Neural crest cell (in vitro differentiated cells): ENCODE data around the gene INO80. TPM values are rescaled to one million over a fixed set of nuclear protein-coding genes. Genes with fewer than 3 reads are reported as not detected.

Experiments used
- DNase-seq: peaks from one replicate; pipeline ENCODE4 v3.0.0; 2021; ENCODE audit warnings: low read depth, mixed read lengths, low spot score
- H3K27ac Mint-ChIP-seq: one replicate; pipeline ENCODE4 v1.8.0; 2021; ENCODE audit warnings: mild to moderate bottlenecking, mixed read lengths; ENCODE audit not compliant: unreplicated experiment
- H3K27me3 Mint-ChIP-seq: 2 replicates; pipeline ENCODE4 v1.8.0; 2021; ENCODE audit warnings: low read depth, mild to moderate bottlenecking, mixed read lengths
- H3K36me3 Mint-ChIP-seq: 2 replicates; pipeline ENCODE4 v1.8.0; 2021; ENCODE audit warnings: low read depth, mild to moderate bottlenecking, mixed read lengths
- H3K4me1 Mint-ChIP-seq: 2 replicates; pipeline ENCODE4 v1.8.0; 2021; ENCODE audit warnings: mixed read lengths
- H3K4me3 Mint-ChIP-seq: one replicate; pipeline ENCODE4 v1.8.0; 2021; ENCODE audit warnings: mild to moderate bottlenecking, mixed read lengths
- H3K9me3 Mint-ChIP-seq: 2 replicates; pipeline ENCODE4 v1.8.0; 2021; ENCODE audit warnings: mixed read lengths
- total RNA-seq: library from RNA; stranded (reverse); gene quantifications from 2 replicates; pipeline ENCODE4 v1.2.1, GENCODE V29; 2021
- TF ChIP-seq, protein P1 (sequence below): fragments of 200-600 bp; sonication (generic); conservative IDR thresholded peaks from 2 replicates; pipeline ENCODE4 v1.5.0; 2021; ENCODE audit warnings: antibody characterized with exemption, mild to moderate bottlenecking

Gene INO80
- total RNA-seq, 1 donor from 2014 or later, result 18.5 TPM

GRCh38 chr15:40984406-40984805 lies 131.7 kb downstream of the INO80 start:
- Mint-ChIP-seq H3K9me3 (no peaks in the 10 kb centered on the region), H3K27me3 (no peaks in the 10 kb centered on the region), H3K36me3 (peaks cover 9% of the 10 kb centered on the region), H3K27ac (no peak overlapping the region), H3K4me1 (no peaks in the 10 kb centered on the region), H3K4me3 (no peak overlapping the region)
- DNase-seq, result no peak
- TF ChIP-seq, protein P1, sequence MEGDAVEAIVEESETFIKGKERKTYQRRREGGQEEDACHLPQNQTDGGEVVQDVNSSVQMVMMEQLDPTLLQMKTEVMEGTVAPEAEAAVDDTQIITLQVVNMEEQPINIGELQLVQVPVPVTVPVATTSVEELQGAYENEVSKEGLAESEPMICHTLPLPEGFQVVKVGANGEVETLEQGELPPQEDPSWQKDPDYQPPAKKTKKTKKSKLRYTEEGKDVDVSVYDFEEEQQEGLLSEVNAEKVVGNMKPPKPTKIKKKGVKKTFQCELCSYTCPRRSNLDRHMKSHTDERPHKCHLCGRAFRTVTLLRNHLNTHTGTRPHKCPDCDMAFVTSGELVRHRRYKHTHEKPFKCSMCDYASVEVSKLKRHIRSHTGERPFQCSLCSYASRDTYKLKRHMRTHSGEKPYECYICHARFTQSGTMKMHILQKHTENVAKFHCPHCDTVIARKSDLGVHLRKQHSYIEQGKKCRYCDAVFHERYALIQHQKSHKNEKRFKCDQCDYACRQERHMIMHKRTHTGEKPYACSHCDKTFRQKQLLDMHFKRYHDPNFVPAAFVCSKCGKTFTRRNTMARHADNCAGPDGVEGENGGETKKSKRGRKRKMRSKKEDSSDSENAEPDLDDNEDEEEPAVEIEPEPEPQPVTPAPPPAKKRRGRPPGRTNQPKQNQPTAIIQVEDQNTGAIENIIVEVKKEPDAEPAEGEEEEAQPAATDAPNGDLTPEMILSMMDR, result no peak

DNA sequence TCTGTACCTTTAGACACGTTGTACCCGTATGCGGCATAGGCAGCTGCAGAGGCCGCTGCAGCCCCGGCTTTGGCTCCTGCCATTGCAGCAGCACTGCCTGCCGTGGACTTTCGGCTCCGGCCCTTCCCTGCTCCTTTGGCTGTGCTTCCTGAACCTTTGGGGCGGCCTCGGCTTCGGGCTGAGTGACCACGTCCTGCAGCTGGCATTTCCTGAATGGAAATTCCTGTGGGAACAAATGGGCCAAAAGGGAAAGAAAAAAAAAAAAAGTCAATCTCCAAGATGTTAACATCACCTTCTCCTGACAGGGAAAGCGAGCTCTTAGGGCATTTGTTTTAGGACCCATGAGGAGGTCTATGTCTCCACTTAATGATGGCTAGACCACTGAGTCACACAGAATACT lies 133.2 kb downstream of the INO80 start:
- Mint-ChIP-seq H3K4me1 (no peaks in the 10 kb centered on the region), H3K36me3 (peaks cover 9% of the 10 kb centered on the region), H3K27ac (no peak overlapping the region), H3K9me3 (no peaks in the 10 kb centered on the region), H3K27me3 (no peaks in the 10 kb centered on the region), H3K4me3 (no peak overlapping the region)
- no peak for DNase-seq
- TF ChIP-seq, protein P1, result no peak

DNA sequence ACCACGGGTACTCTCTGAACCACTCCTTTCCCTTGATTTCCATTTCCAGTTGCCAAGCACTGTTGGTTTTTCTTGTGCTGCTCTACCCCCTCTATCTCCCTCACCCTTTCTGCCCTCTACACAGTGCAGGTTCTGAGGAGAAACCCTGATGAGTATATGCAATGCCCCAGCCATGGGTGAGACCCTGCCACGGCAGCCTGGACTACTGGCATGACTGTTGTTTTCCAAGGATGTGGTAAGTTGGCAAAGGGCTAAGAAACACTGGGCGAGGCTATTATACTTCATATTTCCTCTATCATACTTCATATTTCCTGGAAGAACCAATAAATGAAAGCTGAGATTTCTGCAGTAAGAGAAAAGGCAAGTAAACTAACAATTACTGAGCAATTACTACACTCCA lies 134.9 kb downstream of the INO80 start:
- TF ChIP-seq, protein P1, result no peak
- Mint-ChIP-seq H3K4me1 (no peaks in the 10 kb centered on the region), H3K4me3 (no peak overlapping the region), H3K27ac (no peak overlapping the region), H3K27me3 (no peaks in the 10 kb centered on the region), H3K36me3 (no peaks in the 10 kb centered on the region), H3K9me3 (no peaks in the 10 kb centered on the region)
- DNase-seq, result no peak

DNA sequence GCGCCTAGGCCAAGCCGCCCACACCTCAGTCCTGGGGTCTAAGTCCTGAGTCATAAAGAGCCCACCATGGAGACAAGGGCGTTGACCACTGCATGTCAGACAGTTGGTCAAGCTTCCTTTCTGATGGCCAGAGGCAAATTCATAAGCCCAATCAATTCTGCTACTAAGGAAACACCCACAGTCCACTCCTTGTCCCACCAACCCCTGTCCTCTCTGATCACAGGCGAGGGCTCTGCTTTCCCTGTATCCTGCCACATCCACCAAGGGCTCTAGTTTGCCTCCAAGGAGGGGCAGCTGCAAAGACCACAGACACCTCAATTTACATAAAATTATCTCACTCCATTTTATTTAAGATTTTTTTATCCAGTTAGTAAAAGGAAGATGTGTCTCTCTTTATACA lies 137.5 kb downstream of the INO80 start:
- TF ChIP-seq, protein P1, result no peak
- Mint-ChIP-seq H3K27me3 (no peaks in the 10 kb centered on the region), H3K4me1 (no peaks in the 10 kb centered on the region), H3K4me3 (no peak overlapping the region), H3K9me3 (no peaks in the 10 kb centered on the region), H3K36me3 (no peaks in the 10 kb centered on the region), H3K27ac (no peak overlapping the region)
- DNase-seq, result no peak

DNA sequence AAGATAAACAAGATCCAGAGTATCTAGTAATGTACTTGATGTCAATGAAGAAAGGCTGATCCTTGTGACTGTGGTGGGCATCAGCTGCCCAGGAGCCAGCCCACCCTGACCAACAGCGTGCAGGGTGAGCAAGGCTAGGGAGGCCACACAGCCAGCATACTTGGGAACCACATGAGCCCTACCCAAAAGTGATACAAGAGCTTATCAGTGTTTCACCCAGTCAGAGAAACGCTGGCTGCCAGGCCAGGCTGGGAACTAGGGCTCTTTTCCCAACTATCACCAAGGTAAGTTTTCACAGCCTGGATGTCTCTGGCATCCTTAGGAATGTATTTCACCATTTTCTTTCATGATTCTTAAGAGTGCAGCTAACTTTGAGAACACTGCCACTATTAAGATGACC lies 137.9 kb downstream of the INO80 start:
- no peaks in the 10 kb centered on the region for H3K27me3 Mint-ChIP-seq
- H3K27ac Mint-ChIP-seq, result no peak overlapping the region
- no peak overlapping the region for H3K4me3 Mint-ChIP-seq
- DNase-seq, result no peak
- H3K36me3 Mint-ChIP-seq, result no peaks in the 10 kb centered on the region
- H3K9me3 Mint-ChIP-seq, result no peaks in the 10 kb centered on the region
- no peaks in the 10 kb centered on the region for H3K4me1 Mint-ChIP-seq
- TF ChIP-seq, protein P1, result no peak

GRCh38 chr15:40976819-40977218 lies 139.3 kb downstream of the INO80 start:
- H3K4me3 Mint-ChIP-seq, result no peak overlapping the region
- H3K27me3 Mint-ChIP-seq, result no peaks in the 10 kb centered on the region
- DNase-seq, result no peak
- no peak overlapping the region for H3K27ac Mint-ChIP-seq
- H3K36me3 Mint-ChIP-seq, result no peaks in the 10 kb centered on the region
- H3K4me1 Mint-ChIP-seq, result peaks cover 7% of the 10 kb centered on the region
- no peaks in the 10 kb centered on the region for H3K9me3 Mint-ChIP-seq
- TF ChIP-seq, protein P1, result no peak
